DOHH2 (cell line): ENCODE data around the gene PSAP.

Experiments used
- CTCF ChIP-seq: fragments of 200-600 bp; sonication (generic); IDR thresholded peaks from one replicate; pipeline ENCODE4 v1.5.1; 2014; ENCODE audit warnings: antibody characterized with exemption, mild to moderate bottlenecking, low read depth, low read length; ENCODE audit not compliant: poor library complexity, severe bottlenecking
- EZH2phosphoT487 ChIP-seq: fragments of 200-600 bp; sonication (generic); IDR thresholded peaks from 2 replicates; pipeline ENCODE4 v1.6.1; 2017; ENCODE audit warnings: borderline replicate concordance, mild to moderate bottlenecking, antibody characterized with exemption, low read length, moderate library complexity, mixed read lengths

GRCh38 chr10:71773221-71773971 lies 77.7 kb downstream of the PSAP start, which contains the start of gene VSIR:
- peak; percentile 61 for TF ChIP-seq CTCF
- no peak for TF ChIP-seq EZH2phosphoT487
